ENCODE results near the gene APBA3. TPM values are rescaled to one million over a fixed set of nuclear protein-coding genes. Genes with fewer than 3 reads are reported as not detected.
"Not testable (repeated sequence)": the region's sequence is repeated elsewhere in the genome, so short reads cannot be mapped to it uniquely, and the experiment has no call there.

APBA3 gene
- total RNA-seq, 1 donor from 2014 or later, result 51.2 TPM

DNA sequence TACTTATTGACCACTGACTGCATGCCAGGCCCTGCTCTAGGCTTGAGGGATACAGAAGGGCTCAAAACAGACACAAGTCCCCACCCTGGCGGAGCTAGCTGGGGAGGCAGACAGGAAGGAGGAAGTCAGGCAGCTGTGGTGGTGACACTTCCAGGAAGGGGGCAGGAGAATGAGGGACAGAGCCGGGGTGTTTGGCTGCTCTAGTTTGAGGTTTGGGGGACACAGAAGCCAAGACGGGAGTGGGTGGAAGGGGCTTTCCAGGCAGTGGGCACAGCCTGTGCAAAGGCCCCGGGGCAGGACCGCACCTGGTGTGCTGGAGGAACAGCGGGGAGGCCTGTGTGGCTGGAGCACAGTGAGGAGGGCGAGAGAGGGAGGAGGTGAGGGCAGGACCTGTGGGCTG, 5.0 kb upstream of the APBA3 start:
- no peak for ATAC-seq (ENCODE audit: low read depth)
- Mint-ChIP-seq H3K27ac (no peak overlapping the region), H3K4me1 (peaks cover 20% of the 10 kb centered on the region), H3K36me3 (ENCODE audit: low read depth) (peaks cover 43% of the 10 kb centered on the region), H3K4me3 (no peak overlapping the region), H3K9me3 (no peaks in the 10 kb centered on the region), H3K27me3 (no peaks in the 10 kb centered on the region)
- intact Hi-C loops (cut with micrococcal nuclease), result no loop called here
- POLR2A ChIA-PET, result interaction anchor here (0.6 kb wide), 1 partner anchor 23 kb away, joined by 8 read pairs; no protein-coding TSS in a partner anchor
- DNase-seq, result no peak
- CTCF ChIA-PET, result no interaction called here
- TF ChIP-seq, protein P1, sequence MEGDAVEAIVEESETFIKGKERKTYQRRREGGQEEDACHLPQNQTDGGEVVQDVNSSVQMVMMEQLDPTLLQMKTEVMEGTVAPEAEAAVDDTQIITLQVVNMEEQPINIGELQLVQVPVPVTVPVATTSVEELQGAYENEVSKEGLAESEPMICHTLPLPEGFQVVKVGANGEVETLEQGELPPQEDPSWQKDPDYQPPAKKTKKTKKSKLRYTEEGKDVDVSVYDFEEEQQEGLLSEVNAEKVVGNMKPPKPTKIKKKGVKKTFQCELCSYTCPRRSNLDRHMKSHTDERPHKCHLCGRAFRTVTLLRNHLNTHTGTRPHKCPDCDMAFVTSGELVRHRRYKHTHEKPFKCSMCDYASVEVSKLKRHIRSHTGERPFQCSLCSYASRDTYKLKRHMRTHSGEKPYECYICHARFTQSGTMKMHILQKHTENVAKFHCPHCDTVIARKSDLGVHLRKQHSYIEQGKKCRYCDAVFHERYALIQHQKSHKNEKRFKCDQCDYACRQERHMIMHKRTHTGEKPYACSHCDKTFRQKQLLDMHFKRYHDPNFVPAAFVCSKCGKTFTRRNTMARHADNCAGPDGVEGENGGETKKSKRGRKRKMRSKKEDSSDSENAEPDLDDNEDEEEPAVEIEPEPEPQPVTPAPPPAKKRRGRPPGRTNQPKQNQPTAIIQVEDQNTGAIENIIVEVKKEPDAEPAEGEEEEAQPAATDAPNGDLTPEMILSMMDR (IDR thresholded peaks at IDR 0.05), result no peak

- H3K4me3 Mint-ChIP-seq; intact Hi-C loops (cut with micrococcal nuclease); H3K9me3 Mint-ChIP-seq; H3K27ac Mint-ChIP-seq; ATAC-seq (ENCODE audit: low read depth); H3K27me3 Mint-ChIP-seq; CTCF ChIA-PET; DNase-seq: not testable (repeated sequence)
- peaks cover 27% of the 10 kb centered on the region for H3K4me1 Mint-ChIP-seq
- H3K36me3 Mint-ChIP-seq (ENCODE audit: low read depth), result peaks cover 44% of the 10 kb centered on the region
- POLR2A ChIA-PET, result interaction anchor here (0.6 to 0.7 kb wide), 2 partner anchors 24 to 229 kb away, joined by 7 to 8 read pairs; no protein-coding TSS in a partner anchor
These were observed 4.3 kb upstream of the APBA3 start for GRCh38 chr19:3765757-3766156.

- Mint-ChIP-seq H3K27me3 (no peaks in the 10 kb centered on the region), H3K4me1 (peaks cover 29% of the 10 kb centered on the region), H3K4me3 (no peak overlapping the region), H3K27ac (no peak overlapping the region), H3K36me3 (ENCODE audit: low read depth) (peaks cover 44% of the 10 kb centered on the region), H3K9me3 (no peaks in the 10 kb centered on the region)
- TF ChIP-seq, protein P1 (IDR thresholded peaks at IDR 0.05), result no peak
- CTCF ChIA-PET, result no interaction called here
- no peak for ATAC-seq (ENCODE audit: low read depth)
- intact Hi-C loops (cut with micrococcal nuclease), result no loop called here
- POLR2A ChIA-PET, result interaction anchor here (0.7 kb wide), 1 partner anchor 228 kb away, joined by 7 read pairs; no protein-coding TSS in a partner anchor
- no peak for DNase-seq
These were observed 3.6 kb upstream of the APBA3 start for GRCh38 chr19:3765121-3765520.

GRCh38 chr19:3762501-3763459, 1.3 kb upstream of the APBA3 start, which contains the start of gene MRPL54:
TSS of gene MRPL54 (plus strand) at chr19:3762682. CDS start at chr19:3762701, 19 bp downstream.
- TF ChIP-seq, protein P1 (IDR thresholded peaks at IDR 0.05), result no peak
- peaks cover 43% of the 10 kb centered on the region for H3K4me1 Mint-ChIP-seq
- H3K4me3 Mint-ChIP-seq, result peak within 1 kb of the TSS; percentile 96
- intact Hi-C loops (cut with micrococcal nuclease), result loop anchor here (1.0 to 5.0 kb wide), 13 partner anchors 48 to 1920 kb away; partner anchors contain the start of genes CHAF1A, DAPK3, DPP9 and FZR1
- no peaks in the 10 kb centered on the region for H3K9me3 Mint-ChIP-seq
- ChIA-PET CTCF (interaction anchor here (0.8 to 3.5 kb wide), 9 partner anchors 13 to 377 kb away, joined by 3 to 27 read pairs (median 4); no protein-coding TSS in a partner anchor), POLR2A (interaction anchor here (0.5 to 4.0 kb wide), 42 partner anchors 10 to 1927 kb away, joined by 3 to 84 read pairs (median 5); partner anchors contain the start of genes CHAF1A, DAPK3, EEF2 and HDGFL2)
- ATAC-seq (ENCODE audit: low read depth), result peak; percentile 81
- DNase-seq, result peak; percentile 99
- H3K27me3 Mint-ChIP-seq, result no peaks in the 10 kb centered on the region
- H3K36me3 Mint-ChIP-seq (ENCODE audit: low read depth), result peaks cover 41% of the 10 kb centered on the region
- H3K27ac Mint-ChIP-seq, result peak within 1 kb of the TSS; percentile 100

- TF ChIP-seq, protein P1 (IDR thresholded peaks at IDR 0.05), result no peak
- ATAC-seq (ENCODE audit: low read depth), result no peak
- DNase-seq, result no peak
- H3K4me1 Mint-ChIP-seq, result peaks cover 43% of the 10 kb centered on the region
- ChIA-PET CTCF (interaction anchor here (0.8 to 3.5 kb wide), 9 partner anchors 12 to 378 kb away, joined by 3 to 27 read pairs (median 4); no protein-coding TSS in a partner anchor), POLR2A (interaction anchor here (0.5 to 4.0 kb wide), 32 partner anchors 12 to 1928 kb away, joined by 3 to 84 read pairs (median 6); partner anchors contain the start of genes CHAF1A, DAPK3, EEF2 and HDGFL2)
- no peaks in the 10 kb centered on the region for H3K9me3 Mint-ChIP-seq
- no peaks in the 10 kb centered on the region for H3K27me3 Mint-ChIP-seq
- H3K4me3 Mint-ChIP-seq, result peak overlapping the region; percentile 96
- H3K36me3 Mint-ChIP-seq (ENCODE audit: low read depth), result peaks cover 42% of the 10 kb centered on the region
- intact Hi-C loops (cut with micrococcal nuclease), result loop anchor here (1.0 to 5.0 kb wide), 13 partner anchors 48 to 1920 kb away; partner anchors contain the start of genes CHAF1A, DAPK3, DPP9 and FZR1
- peak overlapping the region; percentile 100 for H3K27ac Mint-ChIP-seq
These were observed 610 bp upstream of the APBA3 start for GRCh38 chr19:3762130-3762473.
